ENCODE measurements around the gene POP7. TPM values are rescaled to one million over a fixed set of nuclear protein-coding genes. Genes with fewer than 3 reads are reported as not detected.

Gene POP7
- total and polyA plus RNA-seq, 10 donors = 14.9 to 39.1 (median 18.8) TPM

DNA sequence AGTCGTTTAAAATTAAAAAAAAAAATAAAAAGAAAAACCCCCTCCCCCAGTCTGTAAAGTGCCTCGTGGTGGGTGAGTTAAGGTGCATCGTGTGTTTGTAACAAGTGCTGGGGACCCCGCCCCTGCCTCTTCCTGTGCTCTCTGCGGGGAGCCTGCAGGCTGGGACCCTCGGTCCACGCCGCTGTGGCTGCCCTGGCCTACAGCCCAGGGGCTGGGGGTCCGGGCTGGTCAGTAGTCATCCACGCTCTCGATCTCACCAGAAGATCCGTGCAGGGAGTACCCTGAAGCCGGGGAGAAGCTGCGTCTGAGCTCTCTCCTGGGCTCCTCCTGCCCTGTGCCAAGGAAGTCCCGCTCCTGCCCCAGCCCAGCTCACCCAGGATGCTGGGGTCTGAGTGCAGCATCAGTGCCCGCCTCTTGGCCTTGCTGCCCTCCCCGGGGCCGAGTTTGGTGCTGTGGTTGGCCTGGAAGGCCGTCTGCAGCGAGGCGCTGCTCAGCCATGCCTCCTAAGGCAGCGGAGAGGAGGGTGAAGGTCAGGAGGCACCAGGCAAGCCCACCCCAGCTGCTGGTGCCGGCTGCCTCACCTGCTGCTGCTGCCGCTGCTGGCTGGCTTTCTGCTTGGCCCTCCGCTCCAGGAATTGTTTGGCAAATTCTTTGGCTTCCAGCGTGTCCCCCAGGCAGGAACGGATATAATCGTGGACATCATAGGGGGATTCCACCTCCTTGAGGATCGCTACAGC lies 24.3 kb upstream of the POP7 start:
- Histone ChIP-seq H3K4me1 (peaks cover 0 to 53% (median 27%) of the 10 kb centered on the region in 6 donors), H3K27ac (peak overlapping the region in 3 of 8 donors; percentile 17 to 99 (median 30)), H3K9me3 (no peaks in the 10 kb centered on the region), H3K36me3 (peaks cover 0 to 100% (median 99%) of the 10 kb centered on the region in 6 donors), H3K4me3 (no peak overlapping the region), H3K27me3 (replicated peaks in 1 of 7) (no peaks in the 10 kb centered on the region)
- WGBS, 5 donors = 73 to 79% (median 77%) methylated on average over 14 to 29 of the region's 29 CpGs
- TF ChIP-seq, protein P1, sequence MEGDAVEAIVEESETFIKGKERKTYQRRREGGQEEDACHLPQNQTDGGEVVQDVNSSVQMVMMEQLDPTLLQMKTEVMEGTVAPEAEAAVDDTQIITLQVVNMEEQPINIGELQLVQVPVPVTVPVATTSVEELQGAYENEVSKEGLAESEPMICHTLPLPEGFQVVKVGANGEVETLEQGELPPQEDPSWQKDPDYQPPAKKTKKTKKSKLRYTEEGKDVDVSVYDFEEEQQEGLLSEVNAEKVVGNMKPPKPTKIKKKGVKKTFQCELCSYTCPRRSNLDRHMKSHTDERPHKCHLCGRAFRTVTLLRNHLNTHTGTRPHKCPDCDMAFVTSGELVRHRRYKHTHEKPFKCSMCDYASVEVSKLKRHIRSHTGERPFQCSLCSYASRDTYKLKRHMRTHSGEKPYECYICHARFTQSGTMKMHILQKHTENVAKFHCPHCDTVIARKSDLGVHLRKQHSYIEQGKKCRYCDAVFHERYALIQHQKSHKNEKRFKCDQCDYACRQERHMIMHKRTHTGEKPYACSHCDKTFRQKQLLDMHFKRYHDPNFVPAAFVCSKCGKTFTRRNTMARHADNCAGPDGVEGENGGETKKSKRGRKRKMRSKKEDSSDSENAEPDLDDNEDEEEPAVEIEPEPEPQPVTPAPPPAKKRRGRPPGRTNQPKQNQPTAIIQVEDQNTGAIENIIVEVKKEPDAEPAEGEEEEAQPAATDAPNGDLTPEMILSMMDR (IDR thresholded peaks at IDR 0.05 in 8 of 11, conservative IDR thresholded peaks at IDR 0.05 in 3 of 11) = no peak
- TF ChIP-seq POLR2AphosphoS5 (IDR thresholded peaks at IDR 0.05) = peak; percentile 67 to 89 (median 70)
- peak; percentile 77 for DNase-seq
- intact Hi-C loops (cut with DNase I; ENCODE audit: low total_unique reads) = no loop called here

DNA sequence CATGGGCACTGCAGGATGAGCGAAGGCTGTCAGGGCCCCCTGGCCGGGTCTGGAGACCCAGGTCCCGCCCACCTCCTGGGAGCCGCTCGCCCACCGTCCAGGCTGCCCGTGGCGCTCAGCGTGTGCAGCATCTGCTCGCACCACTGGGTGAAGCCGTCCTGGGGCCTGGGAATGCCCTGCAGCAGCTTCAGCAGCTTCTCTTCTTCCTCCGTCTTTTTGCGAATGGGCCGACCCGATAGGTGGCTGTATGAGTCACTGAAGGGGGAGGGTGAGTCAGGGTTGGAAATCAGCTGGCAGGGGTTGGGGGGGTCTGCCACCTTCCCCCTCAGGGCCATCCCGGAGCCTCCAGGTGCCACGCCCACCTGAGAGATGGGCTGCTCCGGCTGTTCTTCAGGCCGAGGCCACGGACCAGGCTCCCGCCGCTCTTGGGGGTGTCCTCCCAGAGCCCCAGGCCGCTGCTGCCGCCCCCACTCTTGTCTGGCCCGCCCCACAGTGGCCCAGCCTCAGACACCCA lies 23.6 kb upstream of the POP7 start:
- H3K27ac ChIP-seq = peak overlapping the region in 2 of 8 donors; percentile 30 to 99
- peak; percentile 78 for DNase-seq

DNA sequence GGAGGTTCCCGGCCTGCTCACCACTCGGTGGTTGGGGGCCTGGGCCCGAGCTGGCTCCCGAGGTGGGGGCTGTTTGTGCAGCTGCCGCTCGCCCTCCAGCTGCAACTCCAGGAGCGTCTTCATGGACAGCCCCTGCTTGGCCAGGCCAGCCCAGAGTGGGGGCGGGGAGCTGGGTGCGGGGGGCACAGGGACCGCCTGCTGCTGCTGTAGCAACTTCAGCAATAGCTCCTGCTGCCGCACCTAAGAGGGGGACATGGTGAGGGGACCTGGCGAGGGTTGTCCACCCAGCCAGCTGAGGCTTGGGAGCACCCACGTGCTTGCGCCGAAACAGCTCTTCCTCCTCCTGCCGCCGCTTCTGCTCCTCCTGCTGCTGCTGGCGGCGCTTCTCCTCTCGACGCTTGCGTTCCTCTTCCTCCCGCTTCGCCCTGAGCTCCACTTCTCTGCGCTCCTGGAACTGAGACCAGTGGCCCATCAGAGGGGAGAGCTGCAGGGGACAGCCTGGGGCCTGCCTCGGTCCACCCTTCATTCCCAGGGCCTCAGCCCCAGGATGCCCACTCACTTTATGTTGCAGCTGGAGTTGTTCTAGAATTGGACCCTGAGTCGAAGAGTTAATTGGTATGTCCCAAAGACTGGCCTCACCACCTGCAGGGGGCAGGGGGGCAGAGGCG lies 22.8 kb upstream of the POP7 start:
- Histone ChIP-seq H3K36me3 (peaks cover 0 to 100% (median 99%) of the 10 kb centered on the region in 6 donors), H3K4me1 (peaks cover 0 to 40% (median 18%) of the 10 kb centered on the region in 6 donors), H3K4me3 (no peak overlapping the region), H3K27ac (no peak overlapping the region), H3K27me3 (replicated peaks in 1 of 7) (no peaks in the 10 kb centered on the region), H3K9me3 (no peaks in the 10 kb centered on the region)
- peak; percentile 78 for DNase-seq
- intact Hi-C loops (cut with DNase I; ENCODE audit: low total_unique reads) = no loop called here
- 85 to 91% (median 90%) methylated on average over 17 to 28 of the region's 28 CpGs for WGBS, 5 donors
- TF ChIP-seq POLR2A (IDR thresholded peaks at IDR 0.05) (no peak), POLR2AphosphoS5 (IDR thresholded peaks at IDR 0.05) (peak in 1 of 3 donors; percentile 47)

More for the DNA sequence above, 23.6 kb upstream of the POP7 start:
- H3K4me3 ChIP-seq = no peak overlapping the region
- intact Hi-C loops (cut with DNase I; ENCODE audit: low total_unique reads) = no loop called here
- H3K36me3 ChIP-seq = peaks cover 0 to 100% (median 99%) of the 10 kb centered on the region in 6 donors
- H3K9me3 ChIP-seq = no peaks in the 10 kb centered on the region
- TF ChIP-seq, protein P1 (IDR thresholded peaks at IDR 0.05 in 8 of 11, conservative IDR thresholded peaks at IDR 0.05 in 3 of 11) = no peak
- TF ChIP-seq POLR2AphosphoS5 (IDR thresholded peaks at IDR 0.05) = peak in 2 of 3 donors; percentile 21 to 74
- TF ChIP-seq POLR2A (IDR thresholded peaks at IDR 0.05) = no peak
- H3K27me3 ChIP-seq (replicated peaks in 1 of 7) = no peaks in the 10 kb centered on the region
- 82 to 94% (median 86%) methylated on average over 11 to 25 of the region's 25 CpGs for WGBS, 5 donors
- peaks cover 0 to 47% (median 23%) of the 10 kb centered on the region in 6 donors for H3K4me1 ChIP-seq

DNA sequence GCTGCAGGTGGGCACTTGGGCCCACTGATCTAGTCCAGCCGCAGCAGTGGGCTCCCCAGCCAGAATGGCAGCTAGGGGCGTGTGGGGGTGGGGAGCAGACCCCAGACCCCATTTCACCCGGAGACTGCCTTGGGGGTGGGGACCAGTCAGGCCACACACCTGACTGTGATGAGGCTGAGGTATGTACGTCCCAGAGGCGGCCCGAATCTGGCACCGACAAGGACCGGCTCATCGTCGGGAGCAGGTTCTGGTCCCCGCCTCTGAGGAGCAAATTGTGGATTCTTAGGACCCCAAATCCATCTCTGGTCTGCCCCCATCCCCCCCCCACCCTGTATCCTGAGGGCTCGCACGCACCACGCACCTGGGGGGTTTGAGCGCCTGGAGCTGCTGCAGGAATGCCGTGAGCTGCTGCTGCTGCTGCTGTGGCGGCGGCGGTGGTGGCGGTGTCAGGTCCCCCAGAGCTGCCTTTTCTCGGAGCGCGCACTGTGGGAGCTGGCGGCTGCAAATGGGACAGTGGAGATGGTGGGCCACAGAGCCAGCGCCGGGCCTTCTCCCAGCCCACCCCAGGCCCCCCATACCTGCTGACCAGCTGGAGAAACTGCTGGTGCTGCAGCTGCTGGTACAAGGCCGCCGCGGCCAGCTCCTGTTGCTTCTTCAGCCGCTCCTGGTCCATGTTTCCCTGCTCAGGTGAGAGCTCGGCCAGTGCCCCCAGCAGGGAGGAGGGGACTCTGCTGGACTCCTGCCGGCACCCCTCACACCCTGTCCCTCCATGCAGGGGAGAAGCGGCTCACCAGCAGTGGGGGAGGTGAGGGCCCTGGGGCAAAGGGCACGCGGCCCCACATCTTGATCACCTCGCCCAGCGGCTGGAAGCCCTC lies 22.0 kb upstream of the POP7 start:
- Histone ChIP-seq H3K4me3 (no peak overlapping the region), H3K27me3 (replicated peaks in 1 of 7) (no peaks in the 10 kb centered on the region), H3K4me1 (peaks cover 0 to 40% (median 17%) of the 10 kb centered on the region in 6 donors), H3K36me3 (peaks cover 0 to 100% (median 97%) of the 10 kb centered on the region in 6 donors), H3K27ac (no peak overlapping the region), H3K9me3 (no peaks in the 10 kb centered on the region)
- intact Hi-C loops (cut with DNase I; ENCODE audit: low total_unique reads) = no loop called here
- peak in 2 of 3 donors; percentile 16 to 60 for TF ChIP-seq POLR2AphosphoS5 (IDR thresholded peaks at IDR 0.05)
- TF ChIP-seq POLR2A (IDR thresholded peaks at IDR 0.05) = no peak
- WGBS, 5 donors = 91 to 98% (median 94%) methylated on average over 13 to 37 of the region's 37 CpGs
- no peak for DNase-seq

Data from spleen (tissue), 11 donors.